Testis (tissue), 3 donors: ENCODE measurements around the gene CYP21A2. TPM values are rescaled to one million over a fixed set of nuclear protein-coding genes. Genes with fewer than 3 reads are reported as not detected.

ENCODE experiments used
- DNase-seq: peaks from one replicate; pipeline ENCODE4 v3.0.0-alpha.2; 2019
- H3K27ac ChIP-seq, 2 donors: fragments of 200-600 bp; sonication (generic); one replicate each; pipeline ENCODE4 v1.5.1; 2019
- H3K27me3 ChIP-seq: fragments of 200-600 bp; sonication (generic); one replicate; pipeline ENCODE4 v1.5.1; 2019
- H3K36me3 ChIP-seq: fragments of 200-600 bp; sonication (generic); one replicate; pipeline ENCODE4 v1.5.1; 2017; ENCODE audit warnings: low read depth; ENCODE audit errors: missing control alignments
- H3K4me1 ChIP-seq: fragments of 200-600 bp; sonication (generic); one replicate; pipeline ENCODE4 v1.5.1; 2019
- H3K4me3 ChIP-seq, 2 donors: fragments of 200-600 bp; sonication (generic); one replicate each; pipeline ENCODE4 v1.5.1; 2017 to 2019
- H3K9me3 ChIP-seq: fragments of 200-600 bp; sonication (generic); one replicate; pipeline ENCODE4 v1.5.1; 2017
- CTCF ChIP-seq, 3 experiments: fragments of 450-650 bp in 2 of 3; fragments of 200-600 bp in 1 of 3; sonication (generic) in 1 of 3; IDR thresholded peaks; one replicate each; pipeline ENCODE4 v1.5.1; 2016 to 2019; ENCODE audit warnings: antibody characterized with exemption in 3 of 3, mild to moderate bottlenecking in 2 of 3, moderate library complexity in 1 of 3
- POLR2A ChIP-seq: fragments of 450-650 bp; IDR thresholded peaks from one replicate; pipeline ENCODE4 v1.6.1; 2017; ENCODE audit warnings: antibody characterized with exemption, mild to moderate bottlenecking, moderate library complexity
- WGBS, 2 donors: methylation state at CpG; one replicate each; pipeline ENCODE4 v1.1.5; 2018; 5-methylcytosine and 5-hydroxymethylcytosine counted together
- intact Hi-C: fragments of 100-400 bp; cut with DNase I; formaldehyde crosslinking; loops from one replicate; pipeline ENCODE4 v1.15.1; 2023; ENCODE audit warnings: low total_unique reads
- polyA plus RNA-seq: library from polyadenylated mRNA; stranded (reverse); fragments of 350-450 nt; fragmentation: Illumina TruSeq; extraction: RNeasy Lipid Tissue Mini Kit (QIAGEN cat#74804); gene quantifications from one replicate; pipeline ENCODE4 v1.2.3, GENCODE V29; 2014; ENCODE audit warnings: low read depth, low replicate concordance; ENCODE audit not compliant: insufficient read depth
- total RNA-seq, 2 donors: library from RNA; depleted of rRNA; stranded (reverse); fragments of >200 nt; gene quantifications; one replicate each; pipeline ENCODE4 v1.2.3, GENCODE V29; 2016

Gene CYP21A2
- total and polyA plus RNA-seq, 3 donors from 2014 or later: 0.81 to 1.7 (median 0.96) TPM

GRCh38 chr6:32083812-32084768 lies 45.9 kb downstream of the CYP21A2 start:
- H3K27ac ChIP-seq: no peak overlapping the region
- 93 to 95% methylated on average over 22 of the region's 22 CpGs for WGBS, 2 donors
- no peak for DNase-seq
- intact Hi-C loops: no loop called here
- no peaks in the 10 kb centered on the region for H3K36me3 ChIP-seq
- no peak overlapping the region for H3K4me3 ChIP-seq
- TF ChIP-seq POLR2A (no peak), CTCF (IDR thresholded peaks at IDR 0.05) (no peak)
- H3K9me3 ChIP-seq: no peaks in the 10 kb centered on the region
- H3K4me1 ChIP-seq: peaks cover 55% of the 10 kb centered on the region
- H3K27me3 ChIP-seq: no peaks in the 10 kb centered on the region

- TF ChIP-seq CTCF (IDR thresholded peaks at IDR 0.05) (no peak), POLR2A (no peak)
- Histone ChIP-seq H3K27ac (no peak overlapping the region), H3K27me3 (no peaks in the 10 kb centered on the region), H3K9me3 (no peaks in the 10 kb centered on the region), H3K4me1 (peaks cover 49% of the 10 kb centered on the region), H3K4me3 (no peak overlapping the region), H3K36me3 (no peaks in the 10 kb centered on the region)
- WGBS, 2 donors: 95 to 100% methylated on average over 2 of the region's 2 CpGs
- DNase-seq: no peak
- intact Hi-C loops: no loop called here
Observed at GRCh38 chr6:32084780-32085179, 46.6 kb downstream of the CYP21A2 start.

- Histone ChIP-seq H3K27me3 (no peaks in the 10 kb centered on the region), H3K27ac (no peak overlapping the region), H3K9me3 (no peaks in the 10 kb centered on the region), H3K4me3 (no peak overlapping the region), H3K4me1 (peaks cover 42% of the 10 kb centered on the region), H3K36me3 (no peaks in the 10 kb centered on the region)
- WGBS, 2 donors: 90 to 91% methylated on average over 13 to 17 of the region's 17 CpGs
- no peak for DNase-seq
- intact Hi-C loops: no loop called here
- TF ChIP-seq POLR2A (no peak), CTCF (IDR thresholded peaks at IDR 0.05) (no peak)
Observed at GRCh38 chr6:32085759-32086459, 47.7 kb downstream of the CYP21A2 start.

GRCh38 chr6:32086661-32087573 lies 48.7 kb downstream of the CYP21A2 start:
- DNase-seq: peak; percentile 52

More at GRCh38 chr6:32086661-32087573, 48.7 kb downstream of the CYP21A2 start:
- TF ChIP-seq CTCF (IDR thresholded peaks at IDR 0.05): no peak
- no peak for TF ChIP-seq POLR2A
- H3K9me3 ChIP-seq: no peaks in the 10 kb centered on the region
- H3K27ac ChIP-seq: peak overlapping the region; percentile 29 to 50
- H3K4me1 ChIP-seq: peaks cover 37% of the 10 kb centered on the region
- H3K27me3 ChIP-seq: no peaks in the 10 kb centered on the region
- 26 to 29% methylated on average over 8 to 17 of the region's 45 CpGs for WGBS, 2 donors
- intact Hi-C loops: no loop called here
- no peaks in the 10 kb centered on the region for H3K36me3 ChIP-seq
- peak overlapping the region; percentile 5 to 44 for H3K4me3 ChIP-seq
